OCI-LY3 (cell line): ENCODE measurements around the gene DDN.

Experiments used
- EZH2phosphoT487 ChIP-seq: fragments of 200-600 bp; shearing (Covaris generic); IDR thresholded peaks from 2 replicates; pipeline ENCODE4 v1.6.1; 2018; ENCODE audit warnings: antibody characterized with exemption, mixed run types, low read depth
- TF ChIP-seq, protein P1 (sequence below): fragments of 200-600, 300-600 bp; sonication (generic); IDR thresholded peaks from 2 replicates; pipeline ENCODE4 v1.5.1; 2014; ENCODE audit warnings: antibody characterized with exemption, low read length, low read depth

DNA sequence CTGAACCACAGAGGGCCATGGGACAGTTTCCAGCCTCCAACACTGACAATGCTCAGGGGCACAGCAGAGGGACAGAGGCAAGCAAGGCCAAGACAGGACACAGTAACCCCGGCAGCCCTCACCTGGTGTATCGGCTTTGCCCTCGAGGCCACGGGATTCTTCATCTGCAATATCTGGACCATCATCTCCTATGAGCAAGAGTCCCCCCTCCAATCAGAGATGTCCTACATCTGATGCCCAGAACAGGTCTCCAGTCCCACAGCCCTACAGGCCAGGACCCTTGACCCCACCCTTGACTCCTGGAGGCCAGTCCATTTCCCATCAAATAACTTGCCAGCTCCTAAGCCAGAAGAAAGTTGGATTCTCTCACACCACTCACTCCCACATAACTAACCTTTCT lies 44.1 kb upstream of the DDN start:
- TF ChIP-seq, protein P1, sequence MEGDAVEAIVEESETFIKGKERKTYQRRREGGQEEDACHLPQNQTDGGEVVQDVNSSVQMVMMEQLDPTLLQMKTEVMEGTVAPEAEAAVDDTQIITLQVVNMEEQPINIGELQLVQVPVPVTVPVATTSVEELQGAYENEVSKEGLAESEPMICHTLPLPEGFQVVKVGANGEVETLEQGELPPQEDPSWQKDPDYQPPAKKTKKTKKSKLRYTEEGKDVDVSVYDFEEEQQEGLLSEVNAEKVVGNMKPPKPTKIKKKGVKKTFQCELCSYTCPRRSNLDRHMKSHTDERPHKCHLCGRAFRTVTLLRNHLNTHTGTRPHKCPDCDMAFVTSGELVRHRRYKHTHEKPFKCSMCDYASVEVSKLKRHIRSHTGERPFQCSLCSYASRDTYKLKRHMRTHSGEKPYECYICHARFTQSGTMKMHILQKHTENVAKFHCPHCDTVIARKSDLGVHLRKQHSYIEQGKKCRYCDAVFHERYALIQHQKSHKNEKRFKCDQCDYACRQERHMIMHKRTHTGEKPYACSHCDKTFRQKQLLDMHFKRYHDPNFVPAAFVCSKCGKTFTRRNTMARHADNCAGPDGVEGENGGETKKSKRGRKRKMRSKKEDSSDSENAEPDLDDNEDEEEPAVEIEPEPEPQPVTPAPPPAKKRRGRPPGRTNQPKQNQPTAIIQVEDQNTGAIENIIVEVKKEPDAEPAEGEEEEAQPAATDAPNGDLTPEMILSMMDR, result no peak
- no peak for TF ChIP-seq EZH2phosphoT487
